ENCODE results near the gene TMEM86B.

The TMEM86B gene

GRCh38 chr19:55228403-55229031 lies at the start of gene TMEM86B:
Gene TMEM86B, minus strand, starts transcription at chr19:55228763. Its CDS starts 22 bp downstream, at chr19:55228741.
- no peak for DNase-seq

- DNase-seq: no peak
Observed at GRCh38 chr19:55277494-55277893, 48.9 kb upstream of the TMEM86B start.

GRCh38 chr19:55276720-55277430 lies 48.3 kb upstream of the TMEM86B start:
- DNase-seq: no peak

GRCh38 chr19:55275851-55276719 lies 47.5 kb upstream of the TMEM86B start:
- DNase-seq: no peak

- no peak for DNase-seq
Observed at GRCh38 chr19:55273978-55274707, 45.6 kb upstream of the TMEM86B start.

GRCh38 chr19:55272142-55272541 lies 43.6 kb upstream of the TMEM86B start:
- DNase-seq: no peak

- DNase-seq: no peak
Observed at GRCh38 chr19:55270172-55270942, 41.8 kb upstream of the TMEM86B start.

- DNase-seq: no peak
Observed at GRCh38 chr19:55269299-55269698, 40.7 kb upstream of the TMEM86B start.

- DNase-seq: no peak
Observed at GRCh38 chr19:55266840-55267239, 38.3 kb upstream of the TMEM86B start.

- no peak for DNase-seq
Observed at GRCh38 chr19:55266404-55266803, 37.8 kb upstream of the TMEM86B start.

GRCh38 chr19:55265723-55266386 lies 37.3 kb upstream of the TMEM86B start:
- DNase-seq: no peak

- DNase-seq: no peak
Observed at GRCh38 chr19:55265173-55265572, 36.6 kb upstream of the TMEM86B start.

- DNase-seq: no peak
Observed at GRCh38 chr19:55264531-55264930, 36.0 kb upstream of the TMEM86B start.

- DNase-seq: no peak
Observed at GRCh38 chr19:55262359-55262758, 33.8 kb upstream of the TMEM86B start.

GRCh38 chr19:55261671-55262126 lies 33.1 kb upstream of the TMEM86B start:
- DNase-seq: no peak

GRCh38 chr19:55259540-55260210 lies 31.1 kb upstream of the TMEM86B start:
- no peak for DNase-seq

- DNase-seq: peak; percentile 99
Observed at GRCh38 chr19:55258828-55259539, 30.4 kb upstream of the TMEM86B start, which contains the start of gene PPP6R1. Gene PPP6R1, minus strand, starts transcription at chr19:55259017. Its CDS starts 11,914 bp downstream, at chr19:55247103.

GRCh38 chr19:55258476-55258827 lies 29.9 kb upstream of the TMEM86B start:
- DNase-seq: no peak

GRCh38 chr19:55257461-55258420 lies 29.2 kb upstream of the TMEM86B start:
- no peak for DNase-seq

Measured in NCI-H526 treated with DMSO at 0.1 percent for 48 hours (cell line).